Heart left ventricle (tissue), 13 donors: ENCODE data around the gene TEDC2.

Experiments
- CTCF ChIP-seq, 12 donors: fragments of 200-600 bp; sonication (generic) in 4 of 12; IDR thresholded peaks; one replicate each; pipeline versions ENCODE4 v1.5.0 to v1.8.0; 2018 to 2022; ENCODE audit warnings: antibody characterized with exemption in 12 of 12, mild to moderate bottlenecking in 5 of 12
- POLR2A ChIP-seq, 2 donors: fragments of 450-650 bp; IDR thresholded peaks; one replicate each; pipeline ENCODE4 v1.6.1; 2017; ENCODE audit warnings: antibody characterized with exemption in 2 of 2, mild to moderate bottlenecking in 2 of 2, moderate library complexity in 2 of 2
- donor health status: ischemic (EF 13 %, LVEDD 7.1; RV severe dilation, severe dysfunction).
- donor health status: DM: no; HTN: yes; CAD: no.
- donor health status: DM: no; HTN: no; CAD: no.
- donor health status: ischemic (EF 25% LVEDD 6.9; RV normal size, moderate dysfunction).
- donor health status: ischemic (EF 25% LVEDD 5.7; RV mildly dilated, moderate dysfunction).
- donor health status: ischemic (EF 35%, LVEDD 5.7; RV mildly dilated, moderate dysfunction).
- donor health status: nonischemic (EF 11% LVEDD 7.7; RV severe dilation, severe dysfunction).
- donor health status: DM: yes; HTN: yes; CAD: no.
- donor health status: PGD.
- donor health status: ischemic (EF 29% LVEDD 5.4; RV normal size, mild dysfunction).
- donor health status: nonischemic (EF 23%, LVEDD 6.1; RV moderate dilation, normal function).

DNA sequence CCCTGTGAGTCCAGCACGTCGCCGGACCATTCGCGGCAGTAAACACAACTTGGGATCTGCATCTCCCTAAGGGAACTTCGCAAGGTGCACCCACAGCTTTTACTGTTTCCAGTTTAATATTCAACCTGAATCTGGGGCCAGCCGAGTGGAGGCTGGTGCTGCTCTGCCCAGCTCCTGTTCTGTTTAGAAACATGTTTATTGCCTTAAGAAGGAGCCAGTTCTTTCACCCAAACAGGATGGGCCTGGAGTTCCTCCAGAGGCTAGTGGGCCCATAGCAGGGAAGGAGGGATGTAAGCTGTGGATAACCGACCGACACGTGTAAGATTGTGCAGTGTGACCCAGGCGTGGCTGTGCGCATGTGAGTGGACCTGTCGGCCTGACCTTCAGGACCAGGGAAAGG is 32.4 kb downstream of the TEDC2 start:
- TF ChIP-seq POLR2A (IDR thresholded peaks at IDR 0.05) = no peak
- no peak for TF ChIP-seq CTCF (IDR thresholded peaks at IDR 0.05)
